Measurements from ENCODE around the gene MEIS2. TPM values are rescaled to one million over a fixed set of nuclear protein-coding genes. Genes with fewer than 3 reads are reported as not detected.
A peak's percentile ranks its signal among the peaks of the same experiment; 100 is the strongest.

The MEIS2 gene
- total RNA-seq, 6 donors from 2014 or later, result 13.7 to 53.4 (median 21.4) TPM

DNA sequence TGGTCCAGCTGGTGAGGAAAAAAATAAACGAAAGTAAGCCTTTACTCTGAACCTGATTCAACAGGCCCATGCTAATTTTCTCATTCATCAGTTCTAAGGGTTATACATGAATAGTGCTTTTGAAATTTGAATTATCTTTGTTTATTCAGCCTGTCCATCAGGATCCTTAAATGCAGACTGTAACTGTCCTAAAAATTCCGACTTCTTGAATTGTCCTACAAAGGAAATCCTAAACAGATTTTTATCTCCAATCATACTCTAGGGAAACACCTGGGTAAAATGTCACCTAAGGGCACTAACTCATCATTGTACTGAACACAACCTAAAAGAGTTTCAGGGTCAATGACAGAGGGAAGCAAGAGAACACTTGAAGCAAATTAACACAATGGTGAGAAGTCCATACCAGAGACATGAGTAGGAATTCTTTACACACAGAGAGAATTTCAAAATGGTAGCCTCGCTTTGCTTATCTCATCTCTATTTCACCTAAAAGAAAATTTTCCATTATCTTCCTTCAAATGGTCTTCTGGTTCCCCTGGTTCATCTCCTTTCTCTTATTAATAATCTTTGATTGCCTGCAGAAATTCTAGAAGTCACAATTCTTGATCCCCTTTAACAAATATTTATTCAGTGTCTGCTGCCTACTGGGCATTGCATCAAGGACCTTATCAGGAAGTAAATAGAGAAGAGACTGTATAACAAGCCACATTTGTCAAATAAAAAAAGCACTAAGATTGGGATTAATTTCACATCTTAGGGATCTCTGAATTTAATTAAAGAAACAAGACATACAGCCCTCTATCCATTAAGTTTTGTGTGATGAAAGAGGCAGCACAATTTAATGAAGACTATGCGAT is 182.7 kb downstream of the MEIS2 start:
- H3K4me1 ChIP-seq, result peaks cover 0 to 12% (median 3%) of the 10 kb centered on the region in 4 donors
- DNase-seq (no peak), ATAC-seq (ENCODE audit: low FRiP score in 2 of 2) (no peak)
- no peak for TF ChIP-seq EP300 (IDR thresholded peaks at IDR 0.05)
- no peak for TF ChIP-seq POLR2A (IDR thresholded peaks at IDR 0.05)
- TF ChIP-seq, protein P1, sequence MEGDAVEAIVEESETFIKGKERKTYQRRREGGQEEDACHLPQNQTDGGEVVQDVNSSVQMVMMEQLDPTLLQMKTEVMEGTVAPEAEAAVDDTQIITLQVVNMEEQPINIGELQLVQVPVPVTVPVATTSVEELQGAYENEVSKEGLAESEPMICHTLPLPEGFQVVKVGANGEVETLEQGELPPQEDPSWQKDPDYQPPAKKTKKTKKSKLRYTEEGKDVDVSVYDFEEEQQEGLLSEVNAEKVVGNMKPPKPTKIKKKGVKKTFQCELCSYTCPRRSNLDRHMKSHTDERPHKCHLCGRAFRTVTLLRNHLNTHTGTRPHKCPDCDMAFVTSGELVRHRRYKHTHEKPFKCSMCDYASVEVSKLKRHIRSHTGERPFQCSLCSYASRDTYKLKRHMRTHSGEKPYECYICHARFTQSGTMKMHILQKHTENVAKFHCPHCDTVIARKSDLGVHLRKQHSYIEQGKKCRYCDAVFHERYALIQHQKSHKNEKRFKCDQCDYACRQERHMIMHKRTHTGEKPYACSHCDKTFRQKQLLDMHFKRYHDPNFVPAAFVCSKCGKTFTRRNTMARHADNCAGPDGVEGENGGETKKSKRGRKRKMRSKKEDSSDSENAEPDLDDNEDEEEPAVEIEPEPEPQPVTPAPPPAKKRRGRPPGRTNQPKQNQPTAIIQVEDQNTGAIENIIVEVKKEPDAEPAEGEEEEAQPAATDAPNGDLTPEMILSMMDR (IDR thresholded peaks at IDR 0.05), result no peak
- no peak for TF ChIP-seq POLR2AphosphoS5 (IDR thresholded peaks at IDR 0.05)
- H3K27ac ChIP-seq, result no peak overlapping the region
- no peaks in the 10 kb centered on the region for H3K27me3 ChIP-seq
- no peaks in the 10 kb centered on the region for H3K9me3 ChIP-seq
- H3K36me3 ChIP-seq, result no peaks in the 10 kb centered on the region
- WGBS, 2 donors, result 77% methylated on average over 4 of the region's 4 CpGs
- no peak overlapping the region for H3K4me3 ChIP-seq

DNA sequence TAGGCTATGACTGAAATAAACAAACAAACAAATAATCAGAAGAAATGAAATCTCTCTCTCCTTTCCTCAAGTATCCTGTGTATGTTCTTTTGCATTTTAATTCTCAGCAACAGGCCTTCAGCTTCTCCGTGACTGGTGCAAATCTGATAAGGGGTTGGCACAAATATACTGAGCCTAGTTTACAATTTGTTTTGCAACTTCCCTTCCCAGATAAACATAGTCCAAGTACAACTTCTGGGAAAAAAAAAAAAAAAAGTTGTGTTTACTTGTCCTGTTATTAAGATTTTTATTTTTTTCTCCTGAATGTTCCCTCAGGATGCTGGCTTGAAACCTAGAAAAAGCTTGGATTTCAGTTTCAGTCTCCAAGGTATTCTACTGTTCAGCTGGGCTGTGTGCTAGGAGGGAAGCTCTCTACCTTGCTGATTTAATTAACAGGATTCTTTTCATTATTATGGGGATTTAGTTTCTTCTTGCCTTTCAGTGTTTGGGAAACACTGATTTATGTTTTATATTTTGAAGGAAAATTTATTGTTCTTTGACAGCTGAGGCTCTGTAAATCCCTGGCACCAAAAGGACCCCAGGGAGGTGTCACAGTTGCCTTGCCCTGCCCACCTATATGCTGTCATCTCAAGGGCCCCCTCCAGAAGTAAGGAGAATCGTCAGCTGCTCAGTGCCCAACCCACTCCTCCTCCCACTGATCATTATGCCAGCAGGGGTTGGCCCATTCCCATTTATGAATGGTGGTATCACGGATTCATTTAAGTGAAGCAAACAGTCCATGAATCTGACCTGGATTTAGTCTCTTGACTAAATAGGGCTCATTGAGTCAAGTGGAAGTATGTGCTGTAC is 185.2 kb downstream of the MEIS2 start:
- Histone ChIP-seq H3K4me3 (no peak overlapping the region), H3K27me3 (no peaks in the 10 kb centered on the region), H3K4me1 (peaks cover 4 to 18% (median 6%) of the 10 kb centered on the region in 4 donors), H3K9me3 (no peaks in the 10 kb centered on the region), H3K36me3 (no peaks in the 10 kb centered on the region), H3K27ac (peak overlapping the region; percentile 35 to 79 (median 58))
- 42 to 54% methylated on average over 3 of the region's 3 CpGs for WGBS, 2 donors
- no peak for DNase-seq
- TF ChIP-seq, protein P1 (IDR thresholded peaks at IDR 0.05), result no peak
- TF ChIP-seq EP300 (IDR thresholded peaks at IDR 0.05) (no peak), POLR2AphosphoS5 (IDR thresholded peaks at IDR 0.05) (no peak), POLR2A (IDR thresholded peaks at IDR 0.05) (no peak)
- ATAC-seq (ENCODE audit: low FRiP score in 2 of 2), result no peak

DNA sequence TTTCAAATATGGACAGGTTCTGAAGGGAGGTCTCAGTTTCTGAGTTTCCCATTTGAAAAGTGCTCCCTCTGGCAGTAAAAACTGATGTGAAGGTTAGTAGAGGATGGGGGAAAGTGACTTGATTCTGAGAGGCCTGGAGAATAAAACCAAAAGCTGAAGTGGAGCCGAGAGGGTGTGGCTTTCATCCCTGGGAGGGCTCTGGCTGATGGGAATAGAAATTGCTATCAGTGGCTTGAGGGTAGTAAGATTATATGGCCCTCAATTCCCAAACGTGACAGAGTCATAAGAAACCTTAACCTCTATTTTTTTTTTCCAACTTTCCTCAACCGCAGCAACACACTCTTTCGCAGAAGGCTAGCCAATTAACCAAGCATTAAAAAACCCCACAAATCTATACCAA is 185.9 kb downstream of the MEIS2 start:
- Histone ChIP-seq H3K9me3 (no peaks in the 10 kb centered on the region), H3K27ac (peak overlapping the region in 3 of 4 donors; percentile 26 to 53 (median 49)), H3K4me3 (no peak overlapping the region), H3K4me1 (peaks cover 4 to 18% (median 6%) of the 10 kb centered on the region in 4 donors), H3K36me3 (no peaks in the 10 kb centered on the region), H3K27me3 (no peaks in the 10 kb centered on the region)
- WGBS, 2 donors, result 41 to 59% methylated on average over 4 of the region's 4 CpGs
- TF ChIP-seq POLR2A (IDR thresholded peaks at IDR 0.05) (no peak), EP300 (IDR thresholded peaks at IDR 0.05) (no peak), POLR2AphosphoS5 (IDR thresholded peaks at IDR 0.05) (no peak)
- TF ChIP-seq, protein P1 (IDR thresholded peaks at IDR 0.05), result no peak
- no peak for ATAC-seq (ENCODE audit: low FRiP score in 2 of 2)
- DNase-seq, result no peak

DNA sequence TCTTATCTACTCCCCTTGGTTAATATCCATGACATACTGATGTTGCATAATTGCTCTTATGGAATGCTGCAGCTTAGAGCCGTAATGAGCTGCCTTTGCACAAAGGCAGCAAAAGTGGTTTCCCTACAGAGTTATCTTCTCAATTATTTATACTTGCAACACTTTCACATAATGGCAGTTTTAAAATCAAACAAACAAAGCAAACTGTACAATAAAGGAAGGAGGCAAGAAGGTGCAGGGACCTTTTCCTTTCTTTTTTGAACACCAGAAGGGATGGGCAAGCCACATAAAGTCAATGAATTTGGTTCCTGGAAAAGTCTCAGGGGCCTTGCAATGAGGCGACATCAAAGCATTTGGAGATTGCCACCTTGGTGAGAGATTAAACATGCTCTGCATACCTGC is 188.0 kb downstream of the MEIS2 start:
- H3K36me3 ChIP-seq, result no peaks in the 10 kb centered on the region
- H3K9me3 ChIP-seq, result no peaks in the 10 kb centered on the region
- no peak for ATAC-seq (ENCODE audit: low FRiP score in 2 of 2)
- no peak overlapping the region for H3K27ac ChIP-seq
- WGBS, 2 donors, result 63 to 70% methylated on average over 2 of the region's 2 CpGs
- no peak overlapping the region for H3K4me3 ChIP-seq
- DNase-seq, result no peak
- TF ChIP-seq POLR2A (IDR thresholded peaks at IDR 0.05), result no peak
- no peak for TF ChIP-seq POLR2AphosphoS5 (IDR thresholded peaks at IDR 0.05)
- TF ChIP-seq, protein P1 (IDR thresholded peaks at IDR 0.05), result no peak
- TF ChIP-seq EP300 (IDR thresholded peaks at IDR 0.05), result no peak
- peaks cover 4 to 18% (median 6%) of the 10 kb centered on the region in 4 donors for H3K4me1 ChIP-seq
- H3K27me3 ChIP-seq, result no peaks in the 10 kb centered on the region
